ENCODE measurements around the gene WDR74. TPM values are rescaled to one million over a fixed set of nuclear protein-coding genes. Genes with fewer than 3 reads are reported as not detected.

Gene WDR74
- total and polyA plus RNA-seq, 9 of the 15 experiments (the other 6 are each of a cell fraction or from before 2014, with no cell fraction given): 32.7 to 210 (median 114) TPM

- TF ChIP-seq ZFP91 (CRISPR knock-in tag; IDR thresholded peaks at IDR 0.05) (0 out of 2 replicates have a peak, but pooled peaks have one; percentile 15), ZNF124 (CRISPR knock-in tag; IDR thresholded peaks at IDR 0.05) (no peak), HMGXB4 (CRISPR knock-in tag; IDR thresholded peaks at IDR 0.05) (no peak), ZNF77 (CRISPR knock-in tag; IDR thresholded peaks at IDR 0.05) (no peak), SMAD4 (CRISPR knock-in tag; conservative IDR thresholded peaks at IDR 0.05) (no peak; the same call in 1 of the 2 replicates)
- TF ChIP-seq, protein P1, sequence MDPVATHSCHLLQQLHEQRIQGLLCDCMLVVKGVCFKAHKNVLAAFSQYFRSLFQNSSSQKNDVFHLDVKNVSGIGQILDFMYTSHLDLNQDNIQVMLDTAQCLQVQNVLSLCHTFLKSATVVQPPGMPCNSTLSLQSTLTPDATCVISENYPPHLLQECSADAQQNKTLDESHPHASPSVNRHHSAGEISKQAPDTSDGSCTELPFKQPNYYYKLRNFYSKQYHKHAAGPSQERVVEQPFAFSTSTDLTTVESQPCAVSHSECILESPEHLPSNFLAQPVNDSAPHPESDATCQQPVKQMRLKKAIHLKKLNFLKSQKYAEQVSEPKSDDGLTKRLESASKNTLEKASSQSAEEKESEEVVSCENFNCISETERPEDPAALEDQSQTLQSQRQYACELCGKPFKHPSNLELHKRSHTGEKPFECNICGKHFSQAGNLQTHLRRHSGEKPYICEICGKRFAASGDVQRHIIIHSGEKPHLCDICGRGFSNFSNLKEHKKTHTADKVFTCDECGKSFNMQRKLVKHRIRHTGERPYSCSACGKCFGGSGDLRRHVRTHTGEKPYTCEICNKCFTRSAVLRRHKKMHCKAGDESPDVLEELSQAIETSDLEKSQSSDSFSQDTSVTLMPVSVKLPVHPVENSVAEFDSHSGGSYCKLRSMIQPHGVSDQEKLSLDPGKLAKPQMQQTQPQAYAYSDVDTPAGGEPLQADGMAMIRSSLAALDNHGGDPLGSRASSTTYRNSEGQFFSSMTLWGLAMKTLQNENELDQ (CRISPR knock-in tag; IDR thresholded peaks at IDR 0.05; ENCODE audit: borderline replicate concordance): no peak
- TF ChIP-seq, protein P2, sequence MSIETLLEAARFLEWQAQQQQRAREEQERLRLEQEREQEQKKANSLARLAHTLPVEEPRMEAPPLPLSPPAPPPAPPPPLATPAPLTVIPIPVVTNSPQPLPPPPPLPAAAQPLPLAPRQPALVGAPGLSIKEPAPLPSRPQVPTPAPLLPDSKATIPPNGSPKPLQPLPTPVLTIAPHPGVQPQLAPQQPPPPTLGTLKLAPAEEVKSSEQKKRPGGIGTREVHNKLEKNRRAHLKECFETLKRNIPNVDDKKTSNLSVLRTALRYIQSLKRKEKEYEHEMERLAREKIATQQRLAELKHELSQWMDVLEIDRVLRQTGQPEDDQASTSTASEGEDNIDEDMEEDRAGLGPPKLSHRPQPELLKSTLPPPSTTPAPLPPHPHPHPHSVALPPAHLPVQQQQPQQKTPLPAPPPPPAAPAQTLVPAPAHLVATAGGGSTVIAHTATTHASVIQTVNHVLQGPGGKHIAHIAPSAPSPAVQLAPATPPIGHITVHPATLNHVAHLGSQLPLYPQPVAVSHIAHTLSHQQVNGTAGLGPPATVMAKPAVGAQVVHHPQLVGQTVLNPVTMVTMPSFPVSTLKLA (conservative IDR thresholded peaks at IDR 0.05): peak; percentile 96 to 99
These were observed at the start of gene WDR74 (continued) for GRCh38 chr11:62839050-62839945.

Data from K562 (cell line).